NCI-H69 (cell line): ENCODE data around the gene NR1H4.
A peak's percentile ranks its signal among the peaks of the same experiment; 100 is the strongest.
"Not testable (repeated sequence)": the region's sequence is repeated elsewhere in the genome, so short reads cannot be mapped to it uniquely, and the experiment has no call there.

Experiments used
- DNase-seq: peaks from one replicate; lab custom pipeline; 2025; lab: John Stamatoyannopoulos, UW

NR1H4 gene

DNA sequence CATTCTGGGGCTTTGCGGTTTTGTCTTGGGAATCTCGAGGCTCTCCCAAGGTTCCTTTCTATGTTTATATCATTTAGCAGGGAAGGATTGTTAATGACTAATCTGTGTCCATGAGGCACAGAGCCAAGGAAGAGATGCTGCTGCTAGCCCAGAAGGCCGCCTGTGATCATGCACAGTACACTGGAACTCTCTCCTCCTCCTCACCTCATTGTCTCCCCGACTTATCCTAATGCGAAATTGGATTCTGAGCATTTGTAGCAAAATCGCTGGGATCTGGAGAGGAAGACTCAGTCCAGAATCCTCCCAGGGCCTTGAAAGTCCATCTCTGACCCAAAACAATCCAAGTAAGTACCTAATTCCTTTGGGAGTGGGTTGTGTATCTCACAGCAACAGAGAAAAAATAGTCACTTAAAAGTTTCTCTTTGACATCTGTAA is at the start of gene NR1H4:
Gene NR1H4, plus strand, starts transcription at position 151 of the 435 bp plus-strand sequence. CDS start 19,458 bp downstream, outside the sequence.
- DNase-seq: peak; percentile 14

DNA sequence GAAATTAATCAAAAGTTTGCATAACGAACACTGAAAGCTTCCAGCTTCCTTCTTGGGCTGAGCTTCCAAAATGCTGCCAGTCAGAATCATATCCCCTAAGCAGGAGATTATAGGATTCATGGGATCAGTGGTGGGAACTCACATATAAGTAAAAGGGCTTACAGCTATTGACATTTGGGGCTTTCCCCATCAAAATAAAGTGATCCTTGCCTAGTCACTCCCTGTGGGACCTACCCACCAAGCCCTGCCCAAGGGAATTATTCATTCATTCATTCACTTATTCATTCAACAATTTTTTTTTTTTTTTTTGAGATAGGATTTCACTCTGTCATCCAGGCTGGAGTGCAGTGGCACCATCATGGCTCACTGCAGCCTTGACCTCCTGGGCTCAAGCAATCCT is 47.5 kb upstream of the NR1H4 start:
- no peak for DNase-seq

DNA sequence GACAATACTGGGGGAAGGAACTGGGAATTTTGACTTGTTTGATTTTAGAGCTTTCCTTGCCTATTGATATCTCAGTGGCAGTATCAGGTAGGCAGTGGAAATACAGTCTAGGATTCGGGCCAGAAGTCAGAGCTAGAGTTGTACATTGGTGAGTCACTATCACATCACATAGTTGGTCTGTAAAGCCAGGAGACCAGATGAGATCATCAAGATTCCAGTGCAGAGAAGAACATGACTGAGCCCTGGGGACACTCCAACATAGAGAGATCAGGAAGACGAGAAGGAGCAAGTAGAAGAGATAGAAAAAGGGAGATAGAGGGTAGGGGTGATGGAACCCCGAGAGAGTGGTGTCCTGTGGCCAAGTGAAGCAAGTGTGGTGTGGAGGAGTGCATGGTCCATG is 46.6 kb upstream of the NR1H4 start:
- DNase-seq: no peak

DNA sequence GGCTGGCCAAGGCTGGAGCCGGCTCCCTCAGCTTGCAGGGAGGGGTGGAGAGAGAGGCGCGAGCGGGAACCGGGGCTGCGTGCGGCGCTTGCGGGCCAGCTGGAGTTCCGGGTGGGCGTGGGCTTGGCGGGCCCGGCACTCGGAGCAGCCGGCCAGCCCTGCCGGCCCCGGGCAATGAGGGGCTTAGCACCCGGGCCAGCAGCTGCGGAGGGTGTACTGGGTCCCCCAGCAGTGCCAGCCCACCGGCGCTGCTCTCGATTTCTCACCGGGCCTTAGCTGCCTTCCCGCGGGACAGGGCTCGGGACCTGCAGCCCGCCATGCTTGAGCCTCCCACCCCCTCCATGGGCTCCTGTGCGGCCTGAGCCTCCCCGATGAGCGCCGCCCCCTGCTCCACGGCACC is 43.4 kb upstream of the NR1H4 start:
- not testable (repeated sequence) for DNase-seq

DNA sequence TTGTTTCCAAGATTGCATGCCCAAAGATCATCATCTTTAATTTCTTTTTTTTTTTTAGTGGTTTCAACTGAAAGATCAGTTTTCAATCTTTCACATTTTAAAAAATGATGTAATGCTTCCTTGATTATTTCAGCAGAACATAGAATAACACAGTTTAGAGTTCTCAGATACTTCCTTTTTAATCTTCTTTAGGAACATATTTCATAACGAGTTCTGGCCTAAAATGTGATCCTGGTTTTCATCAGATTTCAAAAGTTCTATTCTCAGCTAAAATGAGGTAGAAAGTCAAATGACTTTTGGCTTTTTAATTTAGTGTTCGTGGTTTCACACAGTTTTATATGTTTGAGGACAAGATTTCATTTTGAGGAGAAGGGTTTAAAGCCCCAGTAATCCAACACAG is 40.0 kb upstream of the NR1H4 start:
- no peak for DNase-seq

DNA sequence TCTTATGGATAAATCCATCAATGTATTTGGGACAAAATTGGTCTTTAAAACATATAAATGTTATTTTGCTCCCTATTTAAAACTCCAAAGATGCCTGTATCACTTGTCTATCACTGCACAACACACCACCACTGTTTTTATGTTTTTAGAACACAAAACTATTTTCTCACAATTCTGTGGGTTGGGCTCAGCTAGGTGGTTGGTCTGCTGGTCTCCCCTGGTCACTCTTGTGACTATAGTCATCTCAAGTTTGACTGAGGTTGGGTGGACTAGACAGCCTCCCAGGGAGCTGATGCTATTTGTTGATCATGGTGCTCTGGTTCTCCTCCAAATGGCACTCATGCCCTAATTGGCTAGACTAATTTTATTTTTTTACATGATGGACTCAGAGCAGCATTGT is 39.5 kb upstream of the NR1H4 start:
- DNase-seq: no peak

DNA sequence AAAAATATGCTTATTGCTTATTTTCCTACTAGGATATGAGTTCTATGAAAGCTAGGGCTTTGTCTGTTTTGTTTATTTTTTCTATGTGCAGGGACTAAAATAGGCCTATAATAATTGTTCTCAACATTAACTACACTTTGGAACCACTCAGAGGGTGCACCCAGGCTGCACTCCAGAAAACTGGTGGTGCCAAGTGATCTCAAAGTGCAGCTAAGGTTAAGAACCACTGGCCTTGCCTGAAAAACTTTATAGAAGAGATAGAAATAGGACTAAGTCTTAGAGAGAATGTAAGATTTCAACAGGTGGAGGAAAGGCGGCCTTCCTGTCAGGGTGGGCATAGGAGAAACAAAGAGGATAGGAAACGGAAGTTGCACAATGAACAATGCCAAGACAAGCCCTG is 37.7 kb upstream of the NR1H4 start:
- DNase-seq: no peak

DNA sequence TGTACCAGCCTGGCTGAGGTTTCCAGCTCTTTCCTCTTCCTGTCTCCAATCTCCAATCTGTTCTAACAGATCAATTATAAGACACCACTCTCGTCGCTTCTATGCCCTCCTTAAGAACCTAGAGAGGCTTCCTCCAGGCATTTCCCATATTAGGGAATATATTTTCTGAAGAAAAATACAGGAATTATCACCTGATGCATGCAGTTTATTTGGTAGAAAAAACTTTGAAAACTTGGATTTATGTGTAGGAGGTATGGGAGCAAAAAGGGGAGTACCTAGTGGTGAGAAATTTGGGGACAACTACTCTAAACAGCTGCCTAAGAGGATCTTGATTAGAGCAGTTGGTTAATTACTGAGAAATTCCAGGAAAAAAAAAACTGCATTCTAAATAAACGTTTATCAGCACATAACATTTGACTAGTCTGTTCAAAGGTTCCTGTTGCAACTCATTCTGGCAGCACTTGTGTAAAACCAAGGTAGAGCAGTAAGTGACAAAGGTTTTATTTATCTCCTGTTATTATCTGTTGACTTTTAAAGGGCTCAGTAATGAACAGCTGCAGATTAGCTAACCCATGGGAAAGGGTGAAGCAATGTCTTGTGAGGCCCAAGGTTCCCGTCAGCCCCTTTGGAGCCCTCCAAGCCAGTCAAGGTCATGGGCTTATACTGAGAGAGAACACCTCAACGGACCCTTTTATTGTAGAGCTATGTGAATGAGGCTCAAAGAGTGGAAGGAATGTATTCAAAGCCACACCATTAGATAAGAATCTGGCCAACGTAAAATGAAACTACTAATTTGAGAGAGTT is 36.4 kb upstream of the NR1H4 start:
- no peak for DNase-seq

DNA sequence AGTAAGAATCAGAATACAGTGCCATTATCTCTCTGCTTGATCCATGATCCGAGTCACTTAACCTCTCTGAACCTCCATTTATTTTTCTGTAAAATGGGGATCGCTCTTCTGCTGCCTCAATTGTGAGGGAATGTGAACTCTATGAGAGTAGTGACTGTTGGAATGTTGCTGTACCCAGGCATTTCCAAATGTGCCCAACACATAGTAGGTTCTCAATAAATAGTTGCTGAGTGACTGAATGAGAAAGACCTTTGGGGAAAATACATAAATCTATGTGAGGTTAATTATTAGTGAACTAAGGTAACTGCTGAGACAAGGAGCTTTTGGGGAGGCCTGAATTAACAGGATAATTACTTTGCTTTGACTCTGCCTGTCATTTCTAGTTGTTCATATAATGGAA is 33.9 kb upstream of the NR1H4 start:
- DNase-seq: no peak

DNA sequence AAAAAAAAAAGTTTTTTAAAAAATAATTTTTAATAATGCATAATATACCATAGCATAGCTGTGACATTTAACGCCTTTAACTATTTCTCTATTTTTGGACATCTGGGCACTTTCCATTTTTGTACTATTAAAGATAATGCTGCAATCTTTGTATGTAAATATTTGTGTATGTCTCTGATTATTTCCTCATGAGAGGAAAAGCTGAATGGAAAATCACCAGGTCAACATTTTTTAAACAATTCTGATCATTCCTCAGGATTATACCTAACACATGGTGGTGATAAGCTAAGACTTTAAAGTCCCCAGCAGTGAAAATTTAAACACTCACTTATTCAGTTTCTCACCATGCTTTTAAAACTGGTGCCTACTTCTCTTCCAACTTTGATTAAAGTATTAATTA is 31.3 kb upstream of the NR1H4 start:
- no peak for DNase-seq

DNA sequence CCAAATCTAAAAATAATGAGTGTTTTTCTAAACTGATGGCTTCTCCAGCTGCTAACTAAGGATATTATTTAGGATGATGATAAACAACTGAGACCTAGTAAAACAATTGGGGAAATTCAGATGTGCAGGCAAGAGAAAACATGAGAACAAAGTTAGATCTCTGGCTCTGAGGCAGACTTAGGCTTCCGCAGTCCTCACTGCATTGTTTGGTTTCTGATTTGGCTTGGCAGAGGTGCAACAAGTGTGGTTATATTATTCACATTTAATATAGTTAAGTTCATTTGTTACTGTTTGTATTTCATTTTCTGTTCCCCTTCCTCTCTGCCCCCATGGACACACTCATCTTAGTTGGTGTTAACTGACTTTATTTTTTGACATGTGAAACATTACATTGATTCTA is 30.2 kb upstream of the NR1H4 start:
- DNase-seq: no peak

DNA sequence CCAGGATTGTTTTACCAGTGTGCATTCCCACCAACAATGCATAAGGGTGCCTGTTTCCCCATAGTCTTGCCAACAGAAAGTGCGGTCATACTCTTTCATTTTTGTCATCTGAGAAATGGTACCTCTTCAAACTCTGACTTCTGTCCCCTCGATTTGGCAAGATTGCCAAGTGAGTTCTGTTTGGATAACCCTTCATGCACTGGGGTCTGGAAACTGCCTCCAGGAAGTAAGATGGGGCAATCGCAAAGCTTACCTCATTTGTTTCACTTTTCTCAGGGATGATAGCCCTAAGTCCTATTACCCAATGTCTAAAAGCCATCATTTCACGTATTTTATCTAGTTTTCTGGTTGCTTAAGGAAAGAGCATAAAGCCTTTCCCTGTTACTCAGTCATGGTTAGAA is 28.6 kb upstream of the NR1H4 start:
- DNase-seq: no peak

DNA sequence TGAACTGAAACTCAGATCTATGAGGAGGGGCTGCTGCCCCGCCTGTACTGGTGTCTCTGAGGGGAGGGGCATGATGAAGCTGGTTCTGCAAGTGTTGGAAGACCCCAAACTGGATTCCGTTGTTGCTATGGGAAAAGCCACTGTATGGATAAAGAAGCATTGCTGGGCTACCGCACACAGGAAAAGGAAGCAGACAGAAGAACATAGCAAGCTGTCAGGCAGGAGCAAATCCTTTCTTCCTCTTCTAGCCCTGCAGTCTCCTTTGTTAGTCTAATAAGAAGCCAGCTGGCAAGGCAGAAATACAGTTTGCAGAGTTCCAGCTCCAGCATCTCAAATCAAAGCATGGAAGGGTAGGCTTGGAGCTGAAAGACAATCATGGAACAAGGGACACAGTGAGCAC is 26.3 kb upstream of the NR1H4 start:
- peak; percentile 52 for DNase-seq

DNA sequence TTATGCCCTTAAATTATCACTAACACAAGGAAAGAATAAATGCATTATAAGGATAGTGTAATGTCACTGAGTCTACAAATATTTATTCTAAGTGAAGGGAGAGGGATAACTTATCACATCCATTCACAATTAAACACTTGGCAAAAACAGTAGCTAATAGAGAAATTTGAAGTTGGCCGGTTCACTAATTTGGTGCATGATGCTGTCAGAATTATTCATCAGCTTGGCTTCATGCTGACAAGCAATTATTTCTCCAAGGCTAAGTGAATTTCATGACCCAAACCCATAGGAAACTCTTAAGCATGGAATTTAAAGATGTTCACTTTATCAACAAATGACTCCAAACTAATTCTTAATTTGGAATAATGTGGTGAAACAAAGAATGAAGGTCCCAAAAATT is 25.0 kb upstream of the NR1H4 start:
- DNase-seq: peak; percentile 75

DNA sequence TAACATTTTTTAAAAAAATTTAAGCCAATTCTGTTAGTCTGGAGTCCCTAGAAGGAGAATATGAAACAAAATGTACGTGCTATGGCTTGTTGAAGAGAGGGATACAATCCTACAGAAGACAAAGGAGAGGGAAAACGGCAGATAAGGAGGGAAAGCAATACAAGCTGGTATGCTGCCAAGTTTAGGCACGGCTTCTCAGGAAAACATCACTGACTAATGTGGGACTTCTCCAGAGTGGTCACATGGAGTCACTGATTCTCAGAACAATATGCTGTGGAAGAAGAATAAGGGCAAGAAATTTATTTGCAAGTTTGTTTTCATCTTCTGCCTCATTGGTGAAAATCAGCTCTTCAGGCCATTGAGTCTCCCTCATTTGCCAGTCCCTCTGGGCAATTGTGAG is 22.9 kb upstream of the NR1H4 start:
- peak; percentile 27 for DNase-seq

DNA sequence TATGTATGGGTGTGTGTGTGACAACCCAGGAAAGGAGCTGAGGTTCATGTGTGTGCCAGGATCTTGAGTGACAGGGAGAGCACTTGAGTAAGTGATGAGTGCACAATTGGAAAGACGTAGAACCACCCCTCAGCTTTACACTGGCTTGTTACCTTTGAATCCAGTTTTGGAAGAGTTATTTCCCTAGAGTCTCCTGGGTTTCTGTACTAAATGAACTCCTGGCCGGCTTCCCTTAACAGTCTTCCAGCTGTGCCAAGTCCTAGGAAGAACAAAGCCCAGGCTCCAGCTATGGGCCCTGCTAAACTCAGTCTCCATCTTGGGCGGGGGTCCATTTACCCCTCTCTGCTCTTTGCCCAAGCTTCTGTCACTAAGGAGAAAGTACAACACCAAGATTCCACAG is 19.7 kb upstream of the NR1H4 start:
- DNase-seq: peak; percentile 21

DNA sequence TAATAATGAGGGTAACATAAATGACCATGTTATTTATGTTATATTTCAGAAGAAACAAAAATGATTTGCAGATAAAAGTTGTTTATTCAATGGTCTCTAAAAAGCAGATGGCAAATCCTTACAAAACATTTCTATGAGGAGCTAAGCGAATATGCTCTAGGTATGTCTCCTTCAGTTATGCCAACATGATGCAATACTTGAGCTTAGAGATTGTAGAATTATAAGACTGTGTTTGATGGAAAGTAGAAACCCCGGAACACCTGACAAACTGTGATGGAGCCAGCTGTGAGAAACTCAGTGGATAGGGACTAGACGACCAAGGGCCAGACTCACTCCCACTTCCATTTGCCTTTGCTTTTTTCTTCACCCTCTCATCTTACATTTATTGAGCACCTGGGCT is 17.8 kb upstream of the NR1H4 start:
- DNase-seq: no peak

DNA sequence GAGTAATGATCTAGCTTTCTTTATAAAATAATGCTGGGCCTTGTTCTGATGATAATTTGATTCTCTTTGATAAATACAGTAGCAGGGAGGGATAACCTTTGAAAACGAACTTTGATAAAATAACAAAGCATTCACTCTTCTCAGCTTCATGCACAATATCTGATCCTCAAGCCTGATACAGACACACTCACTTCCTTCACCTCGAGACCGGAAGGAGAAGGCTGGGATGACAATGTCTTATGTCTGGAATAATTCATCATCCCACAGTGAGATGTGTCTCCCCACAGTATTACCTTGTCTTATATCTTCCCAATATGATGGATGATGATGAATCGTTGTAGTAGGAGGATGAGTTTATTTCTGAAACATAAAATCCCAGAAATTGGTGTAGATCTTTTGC is 15.5 kb upstream of the NR1H4 start:
- DNase-seq: no peak

DNA sequence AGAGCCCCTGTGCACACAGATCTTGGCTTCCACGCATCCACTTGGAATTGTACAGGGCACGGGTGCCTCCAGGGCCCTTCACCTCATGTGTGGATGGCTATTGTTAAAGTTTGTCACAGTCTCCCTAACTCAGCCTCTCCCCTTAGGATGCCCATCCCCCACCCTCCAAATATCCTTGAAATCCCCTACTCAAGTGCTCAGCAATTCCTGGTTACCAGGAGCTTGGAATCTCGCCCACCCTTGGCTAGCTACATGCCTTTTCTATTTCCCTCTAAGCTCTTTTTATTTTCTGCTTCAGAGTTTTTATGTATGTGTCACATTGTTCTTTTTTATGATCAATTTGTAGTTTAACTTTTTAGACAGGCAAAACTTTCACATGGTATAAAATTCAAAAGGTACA is 13.0 kb upstream of the NR1H4 start:
- no peak for DNase-seq

DNA sequence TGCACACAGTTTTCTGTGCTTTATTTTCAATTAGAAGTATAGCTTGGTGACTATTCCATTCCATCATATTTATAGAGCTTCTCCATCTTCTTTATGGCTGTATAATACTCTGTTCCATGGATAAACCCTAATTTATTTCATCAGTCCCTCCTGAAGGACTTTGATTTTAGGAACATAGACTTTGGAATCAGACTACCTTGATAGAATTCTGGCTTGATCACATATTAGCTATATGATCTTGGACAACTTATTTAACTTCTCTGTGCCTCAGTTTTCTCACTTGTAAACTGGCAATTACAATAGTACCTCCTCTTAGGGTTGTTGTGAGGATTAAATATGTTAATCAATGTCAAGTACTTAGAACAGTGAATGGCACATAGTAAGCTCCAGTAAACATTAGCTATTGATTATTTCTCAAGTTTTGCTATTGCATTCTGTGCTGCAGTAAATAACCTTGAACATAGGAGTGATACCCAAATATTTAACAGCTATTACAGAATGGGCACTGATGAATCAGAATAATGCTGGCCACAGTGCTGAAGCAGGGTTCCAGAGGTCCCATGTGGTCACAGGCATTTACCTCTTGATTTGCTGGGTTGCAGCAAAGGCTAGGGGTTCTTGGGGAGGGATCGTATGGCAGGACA is 12.2 kb upstream of the NR1H4 start:
- no peak for DNase-seq

DNA sequence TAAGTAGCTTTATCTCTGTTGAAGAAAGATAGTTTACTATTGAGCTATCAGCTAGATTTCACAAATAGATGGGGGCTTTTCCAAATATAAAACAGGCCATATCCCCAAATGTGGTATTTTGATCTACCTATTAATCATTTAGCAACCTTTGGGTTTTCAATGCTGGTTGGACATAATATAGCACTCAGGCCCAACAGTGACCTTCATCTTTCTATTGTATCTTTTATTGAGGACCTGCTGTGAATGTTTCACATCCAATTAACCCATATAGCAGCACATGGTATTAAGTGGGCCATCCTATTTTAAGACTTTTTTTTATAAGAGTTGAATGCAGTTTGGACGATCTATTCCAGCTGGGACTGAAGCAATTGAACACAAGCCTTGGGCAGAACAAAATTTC is 10.0 kb upstream of the NR1H4 start:
- peak; percentile 85 for DNase-seq

DNA sequence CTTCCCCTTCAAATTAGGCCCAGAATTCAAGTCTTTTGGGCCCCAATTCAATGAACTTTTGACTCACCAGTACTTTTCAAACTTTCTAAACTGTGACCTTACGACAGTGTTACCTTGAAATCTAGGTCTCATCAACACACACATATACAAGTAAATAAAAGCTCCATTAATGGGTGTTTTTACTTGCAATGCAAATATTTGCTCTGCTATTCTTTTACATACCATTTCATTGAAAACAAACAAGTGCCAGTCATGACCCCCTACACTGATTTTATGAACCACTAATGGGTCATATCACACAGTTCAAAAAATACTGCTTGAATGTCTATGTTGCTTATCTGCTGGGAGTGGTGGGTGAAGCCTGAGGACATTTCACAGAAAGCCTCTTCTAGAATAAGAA is 9.1 kb upstream of the NR1H4 start:
- peak; percentile 56 for DNase-seq

DNA sequence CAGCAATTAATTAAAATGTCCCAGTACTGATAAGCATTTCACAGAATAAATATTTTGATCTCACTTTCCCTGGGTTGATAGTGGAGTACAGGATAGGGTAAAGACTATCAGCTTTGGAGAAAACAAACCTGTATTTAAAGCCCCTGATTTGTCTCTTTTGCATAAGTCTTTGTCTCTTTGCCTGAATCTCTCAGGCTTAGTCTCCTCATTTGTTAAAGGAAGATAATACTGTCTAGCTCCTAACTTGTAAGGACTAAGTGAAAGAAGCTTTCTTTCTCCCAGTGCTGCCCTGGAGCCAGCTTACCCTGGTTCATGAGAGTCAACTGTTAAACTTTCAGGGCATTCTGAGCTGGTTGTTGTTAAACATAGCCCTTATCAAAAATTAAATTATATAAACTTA is 5.5 kb upstream of the NR1H4 start:
- no peak for DNase-seq

DNA sequence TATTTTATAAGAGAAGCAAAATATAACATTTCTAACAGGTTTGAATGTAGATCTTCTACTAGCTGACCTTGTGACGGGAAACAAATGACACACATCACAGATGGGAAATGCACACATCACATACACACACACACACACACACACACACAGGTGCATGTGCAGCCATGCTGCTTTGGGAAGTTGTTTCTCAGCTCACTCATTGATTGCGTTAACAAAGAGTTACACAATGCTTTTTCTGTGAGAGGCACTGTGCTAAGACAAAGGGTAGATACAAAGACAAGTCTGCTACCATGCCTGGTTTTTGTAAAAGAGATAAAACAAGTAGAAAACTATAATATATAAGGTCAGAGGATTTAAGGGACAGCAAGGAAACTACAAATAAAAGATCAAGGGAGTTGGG is 1.3 kb upstream of the NR1H4 start:
- no peak for DNase-seq
